Mesenchymal stem cell (in vitro differentiated cells and primary cell): ENCODE measurements around the gene SAPCD2. TPM values are rescaled to one million over a fixed set of nuclear protein-coding genes. Genes with fewer than 3 reads are reported as not detected.

Experiments
- DNase-seq: peaks from one replicate; pipeline ENCODE4 v3.0.0-alpha.2; 2013
- H2AFZ ChIP-seq: one replicate; pipeline ENCODE4 v1.6.1; 2013; ENCODE audit warnings: low read depth, mild to moderate bottlenecking, control low read depth, inconsistent platforms, low read length, moderate library complexity
- H2AK5ac ChIP-seq: 2 replicates; pipeline ENCODE4 v1.6.1; 2013; ENCODE audit warnings: low read length, moderate library complexity, mild to moderate bottlenecking, inconsistent platforms; ENCODE audit not compliant: severe bottlenecking
- H2BK120ac ChIP-seq: one replicate; pipeline ENCODE4 v1.6.1; 2013; ENCODE audit warnings: low read depth, mild to moderate bottlenecking, inconsistent platforms, low read length, moderate library complexity
- H2BK12ac ChIP-seq, 2 experiments: one replicate each; pipeline ENCODE4 v1.6.1; 2013; ENCODE audit warnings: inconsistent platforms in 2 of 2, low read length in 2 of 2, mild to moderate bottlenecking in 2 of 2, moderate library complexity in 2 of 2, control low read depth in 1 of 2
- H2BK15ac ChIP-seq: one replicate; pipeline ENCODE4 v1.6.1; 2013; ENCODE audit warnings: mild to moderate bottlenecking, low read depth, inconsistent platforms; ENCODE audit not compliant: poor library complexity, severe bottlenecking
- H2BK5ac ChIP-seq: 2 replicates; pipeline ENCODE4 v1.6.1; 2013; ENCODE audit warnings: low read depth, mild to moderate bottlenecking, low read length, control low read depth, inconsistent platforms; ENCODE audit not compliant: poor library complexity, severe bottlenecking
- H3K14ac ChIP-seq, 2 experiments: one replicate each; pipeline ENCODE4 v1.6.1; 2013; ENCODE audit warnings: inconsistent platforms in 2 of 2, low read length in 2 of 2, control low read depth in 1 of 2, mild to moderate bottlenecking in 1 of 2, moderate library complexity in 1 of 2
- H3K18ac ChIP-seq, 2 experiments: one replicate each; pipeline ENCODE4 v1.6.1; 2013; ENCODE audit warnings: inconsistent platforms in 2 of 2, low read length in 2 of 2, control low read depth in 1 of 2, low read depth in 1 of 2, mild to moderate bottlenecking in 1 of 2
- H3K23ac ChIP-seq, 2 experiments: one replicate each; pipeline ENCODE4 v1.6.1; 2013; ENCODE audit warnings: inconsistent platforms in 2 of 2, low read length in 2 of 2, mild to moderate bottlenecking in 2 of 2, moderate library complexity in 2 of 2, control low read depth in 1 of 2
- H3K27ac ChIP-seq: 2 replicates; pipeline ENCODE4 v1.5.1; 2013; ENCODE audit warnings: mild to moderate bottlenecking, moderate library complexity, low read length, control low read depth, inconsistent platforms; ENCODE audit not compliant: poor library complexity, severe bottlenecking
- H3K27me3 ChIP-seq, 2 experiments: 2 replicates each; pipeline versions ENCODE4 v1.6.1 to v1.7.0; 2013; ENCODE audit warnings: low read length in 2 of 2, mild to moderate bottlenecking in 2 of 2, moderate library complexity in 2 of 2, control low read depth in 1 of 2, inconsistent platforms in 1 of 2; ENCODE audit not compliant: control insufficient read depth in 1 of 2, insufficient read depth in 1 of 2
- H3K36me3 ChIP-seq, 2 experiments: 2 replicates each; pipeline versions ENCODE4 v1.6.1 to v1.7.0; 2013; ENCODE audit warnings: low read length in 2 of 2, control low read depth in 1 of 2, inconsistent platforms in 1 of 2, low read depth in 1 of 2, mild to moderate bottlenecking in 1 of 2; ENCODE audit not compliant: insufficient read depth in 2 of 2, control insufficient read depth in 1 of 2
- H3K4ac ChIP-seq, 2 experiments: one replicate each; pipeline ENCODE4 v1.6.1; 2013; ENCODE audit warnings: inconsistent platforms in 2 of 2, low read length in 2 of 2, mild to moderate bottlenecking in 2 of 2, moderate library complexity in 2 of 2, control low read depth in 1 of 2, low read depth in 1 of 2
- H3K4me1 ChIP-seq: 2 replicates; pipeline ENCODE4 v1.6.1; 2013; ENCODE audit warnings: low read depth, low read length, control low read depth; ENCODE audit not compliant: control insufficient read depth, insufficient read depth
- H3K4me2 ChIP-seq: 2 replicates; pipeline ENCODE4 v1.6.1; 2013; ENCODE audit warnings: low read length, mild to moderate bottlenecking, inconsistent platforms; ENCODE audit not compliant: poor library complexity, severe bottlenecking
- H3K4me3 ChIP-seq, 2 experiments: 2 replicates each; pipeline versions ENCODE4 v1.5.1 to v1.7.0; 2013; ENCODE audit warnings: low read length in 2 of 2, mild to moderate bottlenecking in 2 of 2, control low read depth in 1 of 2, low read depth in 1 of 2; ENCODE audit not compliant: insufficient read depth in 1 of 2
- H3K79me1 ChIP-seq: replicated peaks from 2 replicates; pipeline ENCODE4 v1.6.1; 2013; ENCODE audit warnings: mild to moderate bottlenecking, control low read depth, low read length, inconsistent platforms; ENCODE audit not compliant: poor library complexity, severe bottlenecking
- H3K9ac ChIP-seq: 2 replicates; pipeline ENCODE4 v1.7.0; 2013; ENCODE audit warnings: mild to moderate bottlenecking, low read length, moderate library complexity
- H3K9me3 ChIP-seq: 2 replicates; pipeline ENCODE4 v1.7.0; 2013; ENCODE audit warnings: mild to moderate bottlenecking, low read length; ENCODE audit not compliant: control insufficient read depth
- H4K8ac ChIP-seq: one replicate; pipeline ENCODE4 v1.6.1; 2013; ENCODE audit warnings: inconsistent platforms, mild to moderate bottlenecking, low read length, moderate library complexity
- H4K91ac ChIP-seq: one replicate; pipeline ENCODE4 v1.6.1; 2013; ENCODE audit warnings: mild to moderate bottlenecking, low read length, inconsistent platforms
- WGBS: methylation state at CpG from one replicate; pipeline ENCODE4 v1.1.7; 2013; ENCODE audit warnings: mixed read lengths; 5-methylcytosine and 5-hydroxymethylcytosine counted together
- small RNA-seq: library from polyadenylated mRNA; stranded (forward); fragments of <200 nt; extraction: miRNeasy Mini kit (QIAGEN cat#:217004); gene quantifications from one replicate; pipeline ENCODE3, GENCODE V24; 2013; ENCODE audit warnings: low read depth

Gene SAPCD2

DNA sequence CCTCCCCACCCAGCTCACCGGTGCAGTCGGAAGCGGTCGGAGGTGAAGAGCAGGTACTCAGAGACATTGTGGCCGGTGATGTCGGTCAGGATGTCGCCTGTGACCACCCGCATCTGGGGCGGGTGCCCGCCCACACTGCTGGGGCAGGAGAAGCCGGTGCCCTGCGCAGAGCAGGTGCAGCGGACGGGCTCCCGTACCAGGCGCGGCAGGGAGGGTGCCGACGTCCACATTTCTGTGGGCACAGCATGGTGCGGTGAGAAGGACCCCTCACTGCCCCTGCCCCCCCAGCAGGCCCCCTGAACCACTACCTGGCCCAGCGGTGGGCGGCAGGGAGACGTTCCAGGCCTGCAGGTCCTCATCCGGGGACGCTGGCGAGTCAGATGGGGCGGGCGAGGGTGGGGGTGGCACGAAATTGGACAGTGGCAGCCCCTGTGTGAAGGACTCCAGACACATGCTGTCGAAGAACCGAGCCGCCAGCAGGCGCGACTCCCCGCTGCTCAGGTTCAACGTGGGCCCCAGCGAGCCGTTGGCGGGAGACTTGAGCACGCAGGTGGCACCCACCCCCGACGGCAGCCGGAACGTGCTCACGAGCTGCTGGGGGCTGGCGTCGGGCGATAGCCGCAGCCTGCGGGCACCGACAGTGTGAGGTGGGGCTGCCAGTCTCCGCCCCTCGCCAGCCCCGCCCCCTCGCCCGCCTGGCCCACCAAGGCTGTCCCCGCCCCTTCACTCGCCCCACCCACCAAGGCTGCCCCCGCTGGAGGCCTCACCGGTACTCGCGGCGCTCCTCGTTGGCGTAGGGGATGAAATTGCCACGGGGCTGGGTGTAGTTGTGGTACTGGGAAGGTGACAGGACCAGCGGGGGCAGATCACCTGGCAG, 57.4 kb downstream of the SAPCD2 start:
- no peaks in the 10 kb centered on the region for H3K79me1 ChIP-seq
- peaks cover 21 to 90% of the 10 kb centered on the region in 2 experiments for H3K36me3 ChIP-seq
- H2BK15ac ChIP-seq, result no peak overlapping the region
- H3K4me3 ChIP-seq, result no peak overlapping the region
- no peak overlapping the region for H4K8ac ChIP-seq
- peaks cover 17% of the 10 kb centered on the region for H3K4me1 ChIP-seq
- H3K14ac ChIP-seq, result no peak overlapping the region
- H2BK120ac ChIP-seq, result peak overlapping the region; percentile 50
- H3K18ac ChIP-seq, result no peak overlapping the region
- H3K9me3 ChIP-seq, result no peaks in the 10 kb centered on the region
- no peak overlapping the region for H3K23ac ChIP-seq
- no peaks in the 10 kb centered on the region for H3K27me3 ChIP-seq
- no peak overlapping the region for H2BK12ac ChIP-seq
- no peak overlapping the region for H3K27ac ChIP-seq
- no peak overlapping the region for H3K9ac ChIP-seq
- no peak overlapping the region for H2AK5ac ChIP-seq
- WGBS, result 75% methylated on average over 53 of the region's 67 CpGs
- no peak for DNase-seq
- H2BK5ac ChIP-seq, result no peak overlapping the region
- no peak overlapping the region for H2AFZ ChIP-seq
- no peak overlapping the region for H3K4me2 ChIP-seq
- H3K4ac ChIP-seq, result no peak overlapping the region
- peak overlapping the region; percentile 22 for H4K91ac ChIP-seq

Small RNA genes lying within 50 kb of the gene (small RNA-seq; reads per million reads assigned to genes)
- not detected for gene RF00153
